ENCODE data around the gene PLXNB2.

PLXNB2 gene

GRCh38 chr22:50258361-50259292 lies 48.8 kb downstream of the PLXNB2 start:
- POLR2A ChIA-PET = no interaction called here
- peaks cover 0 to 59% of the 10 kb centered on the region in 2 experiments; a peak in 2 of 3 replicates for H3K36me3 ChIP-seq (ENCODE audit: control insufficient read depth in 2 of 2, insufficient read depth in 1 of 2, low read length in 2 of 2)

GRCh38 chr22:50257451-50258360 lies 49.7 kb downstream of the PLXNB2 start:
- Histone ChIP-seq H3K9me3 (ENCODE audit: control insufficient read depth, insufficient read depth, low read depth, low read length) (no peaks in the 10 kb centered on the region), H3K27ac (ENCODE audit: extremely low read depth, low read depth, low read length) (no peak overlapping the region), H3K36me3 (ENCODE audit: control insufficient read depth in 2 of 2, insufficient read depth in 1 of 2, low read length in 2 of 2) (peaks cover 0 to 67% of the 10 kb centered on the region in 2 experiments; a peak in 2 of 3 replicates), H3K4me1 (ENCODE audit: control insufficient read depth, insufficient read depth, low read length) (peaks cover 8% of the 10 kb centered on the region), H3K4me3 (ENCODE audit: low read depth, low read length) (no peak overlapping the region)
- ChIA-PET CTCF (interaction anchor here (0.6 kb wide), 1 partner anchor 78 kb away, joined by 3 read pairs; no protein-coding TSS in a partner anchor), POLR2A (no interaction called here)
- TF ChIP-seq BCL11A (tag by site-specific recombination; IDR thresholded peaks at IDR 0.05; ENCODE audit: low read depth) = 0 out of 2 replicates have a peak, but pooled peaks have one; percentile 10
- TF ChIP-seq ZNF146 (tag by site-specific recombination; IDR thresholded peaks at IDR 0.05) = no peak
- TF ChIP-seq BCL11B (tag by site-specific recombination; IDR thresholded peaks at IDR 0.05; ENCODE audit: low read depth) = peak; percentile 50; the same call in 1 of the 2 replicates

More at GRCh38 chr22:50258361-50259292, 48.8 kb downstream of the PLXNB2 start:
- Histone ChIP-seq H3K4me3 (ENCODE audit: low read depth, low read length) (no peak overlapping the region), H3K4me1 (ENCODE audit: control insufficient read depth, insufficient read depth, low read length) (peaks cover 11% of the 10 kb centered on the region), H3K9me3 (ENCODE audit: control insufficient read depth, insufficient read depth, low read depth, low read length) (no peaks in the 10 kb centered on the region), H3K27ac (ENCODE audit: extremely low read depth, low read depth, low read length) (no peak overlapping the region)
- CTCF ChIA-PET = interaction anchor here (0.6 to 1.0 kb wide), 2 partner anchors 69 to 77 kb away, joined by 3 read pairs; no protein-coding TSS in a partner anchor
- TF ChIP-seq ZBTB1 (tag by site-specific recombination; IDR thresholded peaks at IDR 0.05) (no peak), ZNF302 (tag by site-specific recombination; IDR thresholded peaks at IDR 0.05; ENCODE audit: low read depth) (no peak), ZSCAN18 (tag by site-specific recombination; IDR thresholded peaks at IDR 0.05) (no peak), GLIS1 (tag by site-specific recombination; IDR thresholded peaks at IDR 0.05) (no peak), HIC1 (tag by site-specific recombination; IDR thresholded peaks at IDR 0.05) (peak; percentile 64), ZNF292 (tag by site-specific recombination; IDR thresholded peaks at IDR 0.05; ENCODE audit: borderline replicate concordance, low read depth) (no peak)

DNA sequence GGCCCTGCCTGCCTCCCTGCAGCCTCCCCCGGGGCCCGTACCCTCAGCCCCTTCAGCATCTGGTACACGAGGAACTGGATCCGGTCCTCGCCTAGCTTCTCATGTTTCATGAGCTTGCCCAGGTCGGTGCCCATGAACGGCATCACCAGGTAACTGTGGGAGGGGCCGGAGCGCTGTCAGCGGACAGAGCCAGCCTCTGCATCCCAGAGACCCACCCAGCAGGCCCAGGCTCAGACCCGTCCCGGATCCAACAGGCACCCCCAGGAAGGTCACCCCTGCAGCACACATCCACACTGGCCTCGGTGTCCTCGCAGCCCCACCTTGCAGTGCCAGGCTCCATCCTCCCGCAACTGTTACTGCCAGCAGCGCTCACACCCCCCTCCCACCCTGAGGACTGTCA lies 50.4 kb downstream of the PLXNB2 start:
- TF ChIP-seq, protein P1, sequence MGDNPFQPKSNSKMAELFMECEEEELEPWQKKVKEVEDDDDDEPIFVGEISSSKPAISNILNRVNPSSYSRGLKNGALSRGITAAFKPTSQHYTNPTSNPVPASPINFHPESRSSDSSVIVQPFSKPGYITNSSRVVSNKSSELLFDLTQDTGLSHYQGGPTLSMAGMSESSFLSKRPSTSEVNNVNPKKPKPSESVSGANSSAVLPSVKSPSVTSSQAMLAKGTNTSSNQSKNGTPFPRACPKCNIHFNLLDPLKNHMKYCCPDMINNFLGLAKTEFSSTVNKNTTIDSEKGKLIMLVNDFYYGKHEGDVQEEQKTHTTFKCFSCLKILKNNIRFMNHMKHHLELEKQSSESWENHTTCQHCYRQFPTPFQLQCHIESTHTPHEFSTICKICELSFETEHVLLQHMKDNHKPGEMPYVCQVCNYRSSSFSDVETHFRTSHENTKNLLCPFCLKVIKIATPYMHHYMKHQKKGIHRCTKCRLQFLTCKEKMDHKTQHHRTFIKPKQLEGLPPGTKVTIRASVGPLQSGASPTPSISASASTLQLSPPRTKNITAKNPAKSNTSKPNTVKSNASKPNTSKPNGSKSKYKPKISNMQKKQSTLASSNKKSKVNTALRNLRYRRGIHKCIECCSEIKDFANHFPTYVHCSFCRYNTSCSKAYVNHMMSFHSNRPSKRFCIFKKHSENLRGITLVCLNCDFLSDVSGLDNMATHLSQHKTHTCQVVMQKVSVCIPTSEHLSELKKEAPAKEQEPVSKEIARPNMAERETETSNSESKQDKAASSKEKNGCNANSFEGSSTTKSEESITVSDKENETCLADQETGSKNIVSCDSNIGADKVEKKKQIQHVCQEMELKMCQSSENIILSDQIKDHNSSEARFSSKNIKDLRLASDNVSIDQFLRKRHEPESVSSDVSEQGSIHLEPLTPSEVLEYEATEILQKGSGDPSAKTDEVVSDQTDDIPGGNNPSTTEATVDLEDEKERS (tag by site-specific recombination; IDR thresholded peaks at IDR 0.05) = no peak
- TF ChIP-seq ZNF350 (tag by site-specific recombination; IDR thresholded peaks at IDR 0.05) (no peak), ZNF792 (tag by site-specific recombination; IDR thresholded peaks at IDR 0.05) (no peak), ZSCAN30 (tag by site-specific recombination; IDR thresholded peaks at IDR 0.05) (no peak), ZNF600 (tag by site-specific recombination; IDR thresholded peaks at IDR 0.05) (peak; percentile 23; the same call in 1 of the 2 replicates), ZFP3 (tag by site-specific recombination; IDR thresholded peaks at IDR 0.05; ENCODE audit: low read depth) (no peak), ZNF37A (tag by site-specific recombination; IDR thresholded peaks at IDR 0.05) (no peak)
- CTCF ChIA-PET = no interaction called here
- no peak overlapping the region for H3K4me3 ChIP-seq (ENCODE audit: low read depth, low read length)

More for the DNA sequence above, 50.4 kb downstream of the PLXNB2 start:
- Histone ChIP-seq H3K4me1 (ENCODE audit: control insufficient read depth, insufficient read depth, low read length) (peaks cover 2% of the 10 kb centered on the region; the same call in 1 of the 2 replicates), H3K36me3 (ENCODE audit: control insufficient read depth in 2 of 2, insufficient read depth in 1 of 2, low read length in 2 of 2) (peaks cover 0 to 74% of the 10 kb centered on the region in 2 experiments; a peak in 2 of 3 replicates), H3K27ac (ENCODE audit: extremely low read depth, low read depth, low read length) (no peak overlapping the region), H3K9me3 (ENCODE audit: control insufficient read depth, insufficient read depth, low read depth, low read length) (no peaks in the 10 kb centered on the region)
- POLR2A ChIA-PET = no interaction called here

Measured in HEK293 (cell line).